Activated naive CD8-positive, alpha-beta T cell (primary cell): ENCODE data around the gene ANP32B.
"Not testable (repeated sequence)": the region's sequence is repeated elsewhere in the genome, so short reads cannot be mapped to it uniquely, and the experiment has no call there.

ENCODE experiments used
- H3K27ac Mint-ChIP-seq: one replicate; pipeline ENCODE4 v1.8.0; 2021; ENCODE audit warnings: mixed read lengths
- H3K27me3 Mint-ChIP-seq: one replicate; pipeline ENCODE4 v1.8.0; 2021; ENCODE audit warnings: mixed read lengths
- H3K36me3 Mint-ChIP-seq: one replicate; pipeline ENCODE4 v1.8.0; 2021; ENCODE audit warnings: mixed read lengths
- H3K4me1 Mint-ChIP-seq: one replicate; pipeline ENCODE4 v1.8.0; 2021; ENCODE audit warnings: low read depth, mixed read lengths
- H3K4me3 Mint-ChIP-seq: one replicate; pipeline ENCODE4 v1.8.0; 2021; ENCODE audit warnings: mild to moderate bottlenecking, mixed read lengths
- H3K9me3 Mint-ChIP-seq: one replicate; pipeline ENCODE4 v1.8.0; 2021; ENCODE audit warnings: low read depth, mixed read lengths

ANP32B gene

GRCh38 chr9:97996676-97997075 is 13.5 kb downstream of the ANP32B start:
- not testable (repeated sequence) for H3K27ac Mint-ChIP-seq, H3K27me3 Mint-ChIP-seq, H3K4me3 Mint-ChIP-seq, H3K9me3 Mint-ChIP-seq, H3K36me3 Mint-ChIP-seq
- H3K4me1 Mint-ChIP-seq, result peaks cover 75% of the 10 kb centered on the region

GRCh38 chr9:97997330-97998276 is 14.5 kb downstream of the ANP32B start:
- Mint-ChIP-seq H3K4me3 (no peak overlapping the region), H3K27me3 (no peaks in the 10 kb centered on the region), H3K4me1 (peaks cover 72% of the 10 kb centered on the region), H3K36me3 (peaks cover 9% of the 10 kb centered on the region), H3K9me3 (no peaks in the 10 kb centered on the region), H3K27ac (peak overlapping the region; percentile 10)

- Mint-ChIP-seq H3K27ac (peak overlapping the region; percentile 28), H3K9me3 (no peaks in the 10 kb centered on the region), H3K4me3 (no peak overlapping the region), H3K27me3 (no peaks in the 10 kb centered on the region), H3K36me3 (peaks cover 13% of the 10 kb centered on the region), H3K4me1 (peaks cover 55% of the 10 kb centered on the region)
These were observed 19.7 kb downstream of the ANP32B start for GRCh38 chr9:98002808-98003207.

DNA sequence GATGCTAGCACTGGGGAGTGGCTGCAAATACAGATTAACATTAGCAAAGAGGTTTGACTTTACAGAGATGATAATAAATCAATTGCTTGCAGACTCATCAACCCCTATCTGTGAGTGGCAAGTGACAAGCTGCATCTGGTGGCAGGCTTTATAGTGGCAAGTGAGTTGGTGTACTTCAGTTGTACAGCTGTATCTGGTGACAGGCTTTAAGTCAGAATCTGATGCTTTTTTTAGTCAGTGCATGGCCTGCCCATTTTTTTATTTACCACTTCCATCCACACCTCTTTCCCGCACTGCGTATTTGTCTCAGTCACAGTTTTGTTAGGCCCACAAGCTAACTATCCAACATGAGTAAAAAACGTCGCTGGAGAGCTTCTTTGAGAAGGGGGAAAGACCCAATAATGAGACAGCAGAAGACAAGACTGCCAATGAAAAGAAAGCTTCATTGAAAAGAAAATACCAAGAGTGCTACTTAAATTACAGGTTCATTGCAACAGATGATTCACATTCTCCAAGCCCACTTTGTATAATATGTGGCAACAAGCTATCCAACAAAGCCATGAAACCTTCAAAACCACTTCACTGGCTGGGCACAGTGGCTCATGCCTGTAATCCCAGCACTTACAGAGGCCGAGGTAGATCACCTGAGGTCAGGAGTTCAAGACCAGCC is 23.1 kb downstream of the ANP32B start:
- peaks cover 19% of the 10 kb centered on the region for H3K36me3 Mint-ChIP-seq
- H3K4me3 Mint-ChIP-seq, result no peak overlapping the region
- H3K4me1 Mint-ChIP-seq, result peaks cover 52% of the 10 kb centered on the region
- H3K27ac Mint-ChIP-seq, result peak overlapping the region; percentile 73
- H3K27me3 Mint-ChIP-seq, result no peaks in the 10 kb centered on the region
- no peaks in the 10 kb centered on the region for H3K9me3 Mint-ChIP-seq

GRCh38 chr9:98007251-98007928 is 24.2 kb downstream of the ANP32B start:
- H3K9me3 Mint-ChIP-seq, result no peaks in the 10 kb centered on the region
- H3K27ac Mint-ChIP-seq, result peak overlapping the region; percentile 58
- no peaks in the 10 kb centered on the region for H3K27me3 Mint-ChIP-seq
- peaks cover 49% of the 10 kb centered on the region for H3K4me1 Mint-ChIP-seq
- peaks cover 19% of the 10 kb centered on the region for H3K36me3 Mint-ChIP-seq
- no peak overlapping the region for H3K4me3 Mint-ChIP-seq

- no peaks in the 10 kb centered on the region for H3K9me3 Mint-ChIP-seq
- no peaks in the 10 kb centered on the region for H3K27me3 Mint-ChIP-seq
- peaks cover 42% of the 10 kb centered on the region for H3K4me1 Mint-ChIP-seq
- no peak overlapping the region for H3K4me3 Mint-ChIP-seq
- H3K36me3 Mint-ChIP-seq, result peaks cover 19% of the 10 kb centered on the region
- H3K27ac Mint-ChIP-seq, result no peak overlapping the region
These were observed 25.6 kb downstream of the ANP32B start for GRCh38 chr9:98008764-98009163.

DNA sequence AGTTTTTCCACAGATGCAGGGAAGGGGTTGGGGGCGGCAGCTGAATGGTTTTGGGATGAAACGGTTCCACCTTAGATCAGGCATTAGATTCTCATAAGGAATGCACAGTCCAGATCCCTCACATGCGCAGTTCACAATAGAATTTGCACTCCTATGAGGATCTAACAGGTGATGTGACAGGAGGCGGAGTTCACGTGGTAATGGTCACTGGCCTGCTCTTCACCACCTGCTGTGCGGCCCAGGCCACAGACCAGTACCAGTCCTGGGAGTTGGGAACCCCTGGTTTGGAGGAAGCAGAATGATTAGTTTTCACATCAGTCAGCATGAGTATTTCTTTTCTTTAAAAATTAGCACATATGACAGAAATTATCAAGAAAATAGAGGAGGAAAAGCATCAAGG is 26.3 kb downstream of the ANP32B start:
- no peak overlapping the region for H3K4me3 Mint-ChIP-seq
- no peaks in the 10 kb centered on the region for H3K27me3 Mint-ChIP-seq
- H3K36me3 Mint-ChIP-seq, result peaks cover 19% of the 10 kb centered on the region
- H3K4me1 Mint-ChIP-seq, result peaks cover 40% of the 10 kb centered on the region
- no peaks in the 10 kb centered on the region for H3K9me3 Mint-ChIP-seq
- H3K27ac Mint-ChIP-seq, result peak overlapping the region; percentile 68

- no peak overlapping the region for H3K4me3 Mint-ChIP-seq
- no peaks in the 10 kb centered on the region for H3K9me3 Mint-ChIP-seq
- peaks cover 38% of the 10 kb centered on the region for H3K4me1 Mint-ChIP-seq
- peaks cover 21% of the 10 kb centered on the region for H3K36me3 Mint-ChIP-seq
- no peaks in the 10 kb centered on the region for H3K27me3 Mint-ChIP-seq
- H3K27ac Mint-ChIP-seq, result peak overlapping the region; percentile 68
These were observed 26.8 kb downstream of the ANP32B start for GRCh38 chr9:98009936-98010335.

GRCh38 chr9:98010445-98010844 is 27.3 kb downstream of the ANP32B start:
- Mint-ChIP-seq H3K4me1 (peaks cover 38% of the 10 kb centered on the region), H3K4me3 (no peak overlapping the region), H3K36me3 (peaks cover 21% of the 10 kb centered on the region), H3K27ac (no peak overlapping the region), H3K9me3 (no peaks in the 10 kb centered on the region), H3K27me3 (no peaks in the 10 kb centered on the region)

DNA sequence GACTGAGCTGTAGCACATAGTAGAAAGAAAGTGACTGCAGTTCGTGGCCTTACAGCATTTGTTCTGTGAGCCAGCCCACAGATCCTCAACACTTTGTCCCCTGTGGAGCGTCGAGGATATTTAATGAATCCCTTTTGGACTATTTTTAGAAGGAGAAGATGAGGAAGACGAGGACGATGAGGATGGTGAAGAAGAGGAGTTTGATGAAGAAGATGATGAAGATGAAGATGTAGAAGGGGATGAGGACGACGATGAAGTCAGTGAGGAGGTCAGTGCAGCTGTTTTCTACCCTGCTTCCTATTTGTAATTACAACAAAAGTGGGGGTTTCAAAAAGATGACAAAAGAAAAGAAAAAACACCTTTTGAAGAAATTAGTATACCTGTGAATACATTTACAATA is 28.0 kb downstream of the ANP32B start:
- Mint-ChIP-seq H3K9me3 (no peaks in the 10 kb centered on the region), H3K27me3 (no peaks in the 10 kb centered on the region), H3K36me3 (peaks cover 20% of the 10 kb centered on the region), H3K27ac (peak overlapping the region; percentile 72), H3K4me1 (peaks cover 32% of the 10 kb centered on the region), H3K4me3 (no peak overlapping the region)

- Mint-ChIP-seq H3K4me3 (no peak overlapping the region), H3K4me1 (no peaks in the 10 kb centered on the region), H3K9me3 (no peaks in the 10 kb centered on the region), H3K27ac (no peak overlapping the region), H3K27me3 (no peaks in the 10 kb centered on the region), H3K36me3 (peaks cover 9% of the 10 kb centered on the region)
These were observed 33.1 kb downstream of the ANP32B start for GRCh38 chr9:98016137-98016680.

- Mint-ChIP-seq H3K27ac (peak overlapping the region; percentile 29), H3K9me3 (no peaks in the 10 kb centered on the region), H3K4me3 (no peak overlapping the region), H3K36me3 (peaks cover 9% of the 10 kb centered on the region), H3K27me3 (no peaks in the 10 kb centered on the region), H3K4me1 (no peaks in the 10 kb centered on the region)
These were observed 34.2 kb downstream of the ANP32B start for GRCh38 chr9:98017306-98017705.

DNA sequence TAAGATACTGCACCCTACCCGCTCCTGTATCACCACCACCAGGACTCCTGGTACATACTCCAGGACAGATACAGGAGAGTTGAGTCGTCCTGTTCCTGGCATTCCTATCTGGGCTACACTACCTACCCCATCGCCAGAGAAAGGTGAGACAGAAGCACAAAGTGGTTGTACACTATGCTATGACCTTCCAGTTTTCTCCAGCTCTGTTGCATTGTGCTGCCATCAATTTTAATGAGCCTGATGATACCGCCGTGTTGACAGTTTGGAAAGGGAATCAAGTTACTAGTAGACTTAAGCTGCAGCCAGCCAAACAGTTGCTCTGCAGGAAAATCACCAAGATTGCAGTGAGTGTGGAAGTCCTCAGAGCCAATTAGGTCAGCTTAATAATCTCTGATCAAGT is 35.2 kb downstream of the ANP32B start:
- Mint-ChIP-seq H3K27me3 (no peaks in the 10 kb centered on the region), H3K27ac (no peak overlapping the region)

DNA sequence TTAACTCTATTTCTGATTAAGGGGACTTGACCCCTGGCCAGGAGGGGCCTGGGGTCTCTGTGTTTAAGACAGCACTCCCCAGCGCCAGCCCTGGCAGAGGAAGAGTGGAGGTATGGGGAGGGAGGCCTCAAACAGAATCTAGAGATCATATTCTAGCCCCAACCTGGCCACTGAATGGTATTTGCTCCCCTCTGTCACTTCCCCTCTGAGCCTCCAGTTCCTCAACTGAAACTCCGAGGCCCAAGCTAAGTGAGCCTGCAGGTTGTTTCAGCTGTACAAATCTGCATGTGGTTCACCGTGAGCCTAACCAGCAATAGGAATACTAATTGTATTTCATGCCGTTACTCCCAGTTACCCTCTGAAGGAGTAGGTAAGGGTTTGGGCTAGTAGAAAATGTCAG is 36.0 kb downstream of the ANP32B start:
- Mint-ChIP-seq H3K27me3 (no peaks in the 10 kb centered on the region), H3K36me3 (peaks cover 9% of the 10 kb centered on the region), H3K9me3 (no peaks in the 10 kb centered on the region), H3K4me1 (no peaks in the 10 kb centered on the region), H3K27ac (no peak overlapping the region), H3K4me3 (no peak overlapping the region)

More for the DNA sequence above, 35.2 kb downstream of the ANP32B start:
- Mint-ChIP-seq H3K4me3 (no peak overlapping the region), H3K4me1 (no peaks in the 10 kb centered on the region), H3K36me3 (peaks cover 9% of the 10 kb centered on the region), H3K9me3 (no peaks in the 10 kb centered on the region)

DNA sequence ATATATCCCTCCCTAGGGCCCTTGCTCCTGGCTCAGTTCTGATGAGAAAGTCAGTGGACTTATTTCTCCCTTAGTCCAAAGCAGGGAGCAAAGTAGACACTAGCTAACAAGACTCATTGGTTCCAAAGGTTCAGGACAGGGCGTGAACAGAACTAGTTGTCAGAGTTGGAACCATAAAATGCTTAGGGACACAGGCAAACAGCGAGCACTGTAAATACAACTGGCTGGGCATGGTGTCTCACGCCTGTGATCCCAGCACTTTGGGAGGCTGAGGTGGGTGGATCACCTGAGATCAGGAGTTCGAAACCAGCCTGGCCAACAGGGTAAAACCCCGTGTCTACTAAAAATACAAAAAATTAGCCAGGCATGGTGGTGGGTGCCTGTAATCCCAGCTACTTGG is 36.7 kb downstream of the ANP32B start:
- H3K9me3 Mint-ChIP-seq, H3K4me3 Mint-ChIP-seq, H3K4me1 Mint-ChIP-seq, H3K36me3 Mint-ChIP-seq, H3K27ac Mint-ChIP-seq, H3K27me3 Mint-ChIP-seq: not testable (repeated sequence)
